DND-41 (cell line): ENCODE results near the gene PGF.

Experiments used
- CTCF ChIP-seq: IDR thresholded peaks from 2 replicates; pipeline ENCODE4 v1.5.1; 2012; ENCODE audit warnings: borderline replicate concordance, low read length, moderate library complexity, mild to moderate bottlenecking; ENCODE audit not compliant: poor library complexity, severe bottlenecking; ENCODE audit errors: extremely low read depth
- EZH2 ChIP-seq: IDR thresholded peaks from 3 replicates; pipeline ENCODE4 v1.6.1; 2012; ENCODE audit warnings: borderline replicate concordance, low read depth, mild to moderate bottlenecking, moderate library complexity, low read length, inconsistent platforms; ENCODE audit not compliant: severe bottlenecking

- TF ChIP-seq EZH2 = no peak
- no peak for TF ChIP-seq CTCF
Measured at GRCh38 chr14:74936151-74936550, 19.2 kb downstream of the PGF start.
